Activated effector memory CD4-positive, alpha-beta T cell treated with Interleukin-2 at 50 U/mL for 16 hours (primary cell): ENCODE data around the gene KLHL17.
A peak's percentile ranks its signal among the peaks of the same experiment; 100 is the strongest.
"Not testable (repeated sequence)": the region's sequence is repeated elsewhere in the genome, so short reads cannot be mapped to it uniquely, and the experiment has no call there.

Source experiments
- DNase-seq: peaks from one replicate; pipeline ENCODE4 v3.0.0-alpha.2; 2020

KLHL17 gene

GRCh38 chr1:970242-970972, 10.0 kb downstream of the KLHL17 start:
- DNase-seq: no peak

- DNase-seq: no peak
Measured at GRCh38 chr1:970973-971730, 10.8 kb downstream of the KLHL17 start.

- no peak for DNase-seq
Measured at GRCh38 chr1:971751-972506, 11.5 kb downstream of the KLHL17 start.

- no peak for DNase-seq
Measured at GRCh38 chr1:972726-973458, 12.5 kb downstream of the KLHL17 start.

- no peak for DNase-seq
Measured at GRCh38 chr1:973459-974292, 13.3 kb downstream of the KLHL17 start.

- DNase-seq: no peak
Measured at GRCh38 chr1:974293-974640, 13.9 kb downstream of the KLHL17 start.

GRCh38 chr1:974687-975328, 14.4 kb downstream of the KLHL17 start:
- no peak for DNase-seq

- DNase-seq: no peak
Measured at GRCh38 chr1:975365-975764, 15.0 kb downstream of the KLHL17 start.

GRCh38 chr1:975896-976683, 15.7 kb downstream of the KLHL17 start:
- DNase-seq: peak; percentile 49

- DNase-seq: not testable (repeated sequence)
Measured at GRCh38 chr1:976791-977190, 16.4 kb downstream of the KLHL17 start.

GRCh38 chr1:978069-978834, 17.9 kb downstream of the KLHL17 start:
- DNase-seq: no peak

GRCh38 chr1:978835-979743, 18.7 kb downstream of the KLHL17 start:
- DNase-seq: no peak

GRCh38 chr1:979744-980072, 19.3 kb downstream of the KLHL17 start:
- no peak for DNase-seq

GRCh38 chr1:980137-980571, 19.8 kb downstream of the KLHL17 start:
- no peak for DNase-seq

- no peak for DNase-seq
Measured at GRCh38 chr1:980602-981395, 20.4 kb downstream of the KLHL17 start.

GRCh38 chr1:981491-981954, 21.1 kb downstream of the KLHL17 start:
- no peak for DNase-seq

GRCh38 chr1:981955-982558, 21.7 kb downstream of the KLHL17 start, which contains the start of gene PERM1:
PERM1 (minus strand) TSS chr1:982093; CDS start chr1:981029, 1,064 bp downstream.
- DNase-seq: no peak
